Measurements from ENCODE around the gene HBQ1.
A peak's percentile ranks its signal among the peaks of the same experiment; 100 is the strongest.
"Not testable (repeated sequence)": the region's sequence is repeated elsewhere in the genome, so short reads cannot be mapped to it uniquely, and the experiment has no call there.

Gene HBQ1

GRCh38 chr16:211631-212180 lies 31.4 kb downstream of the HBQ1 start:
- DNase-seq = not testable (repeated sequence)

GRCh38 chr16:212999-213398 lies 32.7 kb downstream of the HBQ1 start:
- peak; percentile 5 for DNase-seq

- no peak for DNase-seq
Measured at GRCh38 chr16:220021-220420, 39.8 kb downstream of the HBQ1 start.

GRCh38 chr16:228151-228851 lies 48.0 kb downstream of the HBQ1 start:
- DNase-seq = peak; percentile 33

GRCh38 chr16:228852-229730 lies 48.8 kb downstream of the HBQ1 start, which contains the start of gene LUC7L:
LUC7L (minus strand) TSS chr16:229449; CDS start chr16:229339, 110 bp downstream.
- DNase-seq = peak; percentile 73

GRCh38 chr16:229731-230281 lies 49.5 kb downstream of the HBQ1 start:
- DNase-seq = no peak

- not testable (repeated sequence) for DNase-seq
Measured at GRCh38 chr16:230351-230750, 50.1 kb downstream of the HBQ1 start.
